Activated T-helper 17 cell treated with anti-CD3 and anti-CD28 coated beads, Interleukin-2, amount 50 U/mL, for 72 hours (primary cell): Measurements from ENCODE around the gene GNE. TPM values are rescaled to one million over a fixed set of nuclear protein-coding genes. Genes with fewer than 3 reads are reported as not detected.
A peak's percentile ranks its signal among the peaks of the same experiment; 100 is the strongest.
"Not testable (repeated sequence)": the region's sequence is repeated elsewhere in the genome, so short reads cannot be mapped to it uniquely, and the experiment has no call there.

Source experiments
- ATAC-seq: fragments of 150-1000 bp; cut with Tn5 transposase; replicated peaks from 2 replicates; pipeline ENCODE4 v1.10.0; 2021; ENCODE audit warnings: mild to moderate bottlenecking, moderate library complexity
- H3K27ac Mint-ChIP-seq: one replicate; pipeline ENCODE4 v1.8.0; 2022; ENCODE audit warnings: mixed read lengths
- H3K27me3 Mint-ChIP-seq: one replicate; pipeline ENCODE4 v1.8.0; 2022; ENCODE audit warnings: mixed read lengths
- H3K36me3 Mint-ChIP-seq: one replicate; pipeline ENCODE4 v1.8.0; 2022; ENCODE audit warnings: low read depth, mild to moderate bottlenecking, mixed read lengths
- H3K4me1 Mint-ChIP-seq: one replicate; pipeline ENCODE4 v1.8.0; 2022; ENCODE audit warnings: mixed read lengths
- H3K4me3 Mint-ChIP-seq: one replicate; pipeline ENCODE4 v1.8.0; 2022; ENCODE audit warnings: mild to moderate bottlenecking, mixed read lengths
- H3K9me3 Mint-ChIP-seq: one replicate; pipeline ENCODE4 v1.8.0; 2022; ENCODE audit warnings: mixed read lengths
- total RNA-seq, 2 donors: library from RNA; stranded (reverse); gene quantifications; one replicate each; pipeline ENCODE4 v1.2.3, GENCODE V29; 2022

Gene GNE
- total RNA-seq, 2 donors from 2014 or later: 19.3 to 19.6 TPM

DNA sequence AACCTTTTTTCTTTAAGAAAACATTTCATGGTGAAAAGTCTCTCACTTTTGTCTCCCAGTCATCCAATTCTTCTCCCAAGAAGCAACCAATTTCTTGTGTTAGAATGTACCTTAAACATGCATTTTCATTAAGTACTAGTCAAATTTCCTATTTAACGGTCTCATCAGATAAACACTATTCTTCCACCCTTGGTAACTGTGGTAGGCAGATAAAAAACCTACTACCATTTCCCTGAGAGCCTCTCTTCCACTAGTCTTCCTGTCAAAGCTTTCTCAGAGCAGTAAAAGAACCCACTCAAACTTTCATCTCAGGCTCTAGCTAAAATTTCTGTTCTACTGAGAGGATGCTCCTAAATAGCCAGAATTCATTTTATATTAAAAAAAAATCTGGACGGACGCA is 10.9 kb downstream of the GNE start:
- H3K4me3 Mint-ChIP-seq: no peak overlapping the region
- no peaks in the 10 kb centered on the region for H3K27me3 Mint-ChIP-seq
- H3K4me1 Mint-ChIP-seq: peaks cover 6% of the 10 kb centered on the region

GRCh38 chr9:36245906-36246305 is 12.3 kb downstream of the GNE start:
- H3K27me3 Mint-ChIP-seq: no peaks in the 10 kb centered on the region
- H3K9me3 Mint-ChIP-seq: no peaks in the 10 kb centered on the region
- no peak for ATAC-seq
- no peak overlapping the region for H3K27ac Mint-ChIP-seq
- no peak overlapping the region for H3K4me3 Mint-ChIP-seq
- peaks cover 2% of the 10 kb centered on the region for H3K4me1 Mint-ChIP-seq
- peaks cover 87% of the 10 kb centered on the region for H3K36me3 Mint-ChIP-seq

More for the DNA sequence above, 10.9 kb downstream of the GNE start:
- Mint-ChIP-seq H3K9me3 (no peaks in the 10 kb centered on the region), H3K36me3 (peaks cover 73% of the 10 kb centered on the region), H3K27ac (no peak overlapping the region)
- no peak for ATAC-seq

- H3K27ac Mint-ChIP-seq, H3K4me3 Mint-ChIP-seq, H3K4me1 Mint-ChIP-seq, ATAC-seq, H3K27me3 Mint-ChIP-seq, H3K9me3 Mint-ChIP-seq: not testable (repeated sequence)
- H3K36me3 Mint-ChIP-seq: peaks cover 85% of the 10 kb centered on the region
Measured at GRCh38 chr9:36239675-36240074, 18.6 kb downstream of the GNE start.

- H3K27me3 Mint-ChIP-seq, H3K4me1 Mint-ChIP-seq: not testable (repeated sequence)
- H3K36me3 Mint-ChIP-seq: peaks cover 85% of the 10 kb centered on the region
Measured at GRCh38 chr9:36239205-36239604, 19.0 kb downstream of the GNE start.

DNA sequence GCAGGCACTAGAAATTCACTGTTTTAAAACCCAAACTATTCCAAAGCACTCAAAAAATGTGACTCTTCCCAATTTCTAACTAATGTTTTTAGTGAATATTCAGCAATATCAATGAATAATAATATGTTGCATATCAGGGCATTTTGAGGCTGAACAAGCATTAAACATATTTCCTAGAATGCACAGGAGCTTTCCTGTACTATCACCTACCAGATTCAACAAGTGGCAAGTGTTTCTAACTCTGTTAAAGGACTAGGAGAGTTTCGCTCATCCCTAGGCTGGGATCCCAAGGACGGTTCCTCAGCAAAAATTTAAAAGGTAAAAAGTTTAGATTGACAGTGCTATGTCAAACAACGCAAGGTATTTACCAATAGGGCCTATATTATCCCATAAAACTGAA is 21.0 kb downstream of the GNE start:
- H3K36me3 Mint-ChIP-seq: peaks cover 85% of the 10 kb centered on the region
- no peaks in the 10 kb centered on the region for H3K9me3 Mint-ChIP-seq
- H3K27me3 Mint-ChIP-seq: no peaks in the 10 kb centered on the region
- peaks cover 3% of the 10 kb centered on the region for H3K4me1 Mint-ChIP-seq
- no peak overlapping the region for H3K27ac Mint-ChIP-seq
- no peak for ATAC-seq
- no peak overlapping the region for H3K4me3 Mint-ChIP-seq

More at GRCh38 chr9:36239205-36239604, 19.0 kb downstream of the GNE start:
- ATAC-seq, H3K9me3 Mint-ChIP-seq, H3K27ac Mint-ChIP-seq, H3K4me3 Mint-ChIP-seq: not testable (repeated sequence)

DNA sequence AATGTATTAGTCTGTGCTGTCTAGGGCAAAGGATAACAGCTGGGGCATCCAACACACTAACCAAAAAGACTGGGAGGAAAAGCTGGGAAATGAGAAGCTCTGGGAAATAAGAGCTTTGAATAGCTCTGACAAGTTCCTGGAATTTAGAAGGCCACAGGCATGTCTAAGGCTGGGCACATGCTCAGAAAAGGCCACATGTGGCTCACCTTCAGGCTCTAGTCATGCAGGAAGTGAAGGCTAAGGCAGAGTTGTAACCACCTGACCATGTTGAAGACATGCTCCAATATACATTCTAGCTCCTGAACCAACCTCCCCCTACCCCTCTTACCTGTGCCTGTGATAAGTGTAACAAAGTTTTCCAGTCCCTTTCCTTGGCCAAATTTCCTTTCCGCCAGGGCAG is 35.8 kb downstream of the GNE start:
- peaks cover 95% of the 10 kb centered on the region for H3K36me3 Mint-ChIP-seq
- no peaks in the 10 kb centered on the region for H3K27me3 Mint-ChIP-seq
- no peak overlapping the region for H3K4me3 Mint-ChIP-seq
- no peak overlapping the region for H3K27ac Mint-ChIP-seq
- H3K4me1 Mint-ChIP-seq: peaks cover 17% of the 10 kb centered on the region
- H3K9me3 Mint-ChIP-seq: no peaks in the 10 kb centered on the region
- ATAC-seq: no peak

- Mint-ChIP-seq H3K4me3 (no peak overlapping the region), H3K27ac (no peak overlapping the region), H3K4me1 (peaks cover 21% of the 10 kb centered on the region), H3K9me3 (no peaks in the 10 kb centered on the region), H3K36me3 (peaks cover 95% of the 10 kb centered on the region), H3K27me3 (no peaks in the 10 kb centered on the region)
- ATAC-seq: no peak
Measured at GRCh38 chr9:36221667-36222066, 36.6 kb downstream of the GNE start.

DNA sequence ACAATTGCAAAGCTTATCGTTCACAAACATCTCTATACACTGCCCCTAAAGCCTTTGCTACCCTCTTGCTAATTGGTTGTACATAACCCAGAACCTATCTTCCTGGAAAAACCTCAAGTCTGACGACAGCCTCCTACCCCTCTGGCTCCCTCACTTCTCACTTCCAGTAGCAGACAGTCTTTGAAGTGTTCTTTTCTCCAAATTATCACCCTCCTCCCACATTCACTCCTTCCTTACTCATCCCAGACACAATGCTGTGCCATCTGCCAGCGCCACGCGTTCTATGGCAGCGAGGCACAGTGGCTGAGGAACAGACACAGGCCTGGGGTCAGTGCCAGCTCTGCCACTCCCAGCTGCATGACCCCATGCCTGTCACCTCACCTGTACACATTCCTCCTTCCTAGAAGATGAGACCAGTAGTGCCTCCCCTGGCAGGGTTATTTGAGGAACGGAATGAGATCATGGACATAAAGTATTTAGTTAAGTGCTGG is 39.8 kb downstream of the GNE start:
- Mint-ChIP-seq H3K27me3 (no peaks in the 10 kb centered on the region), H3K9me3 (no peaks in the 10 kb centered on the region), H3K27ac (peak overlapping the region; percentile 86), H3K4me1 (peaks cover 28% of the 10 kb centered on the region), H3K36me3 (peaks cover 94% of the 10 kb centered on the region), H3K4me3 (peak overlapping the region; percentile 60)
- ATAC-seq: peak; percentile 85

- Mint-ChIP-seq H3K27me3 (no peaks in the 10 kb centered on the region), H3K36me3 (peaks cover 94% of the 10 kb centered on the region), H3K4me1 (peaks cover 28% of the 10 kb centered on the region), H3K9me3 (no peaks in the 10 kb centered on the region), H3K4me3 (peak overlapping the region; percentile 60), H3K27ac (peak overlapping the region; percentile 86)
- ATAC-seq: peak; percentile 5
Measured at GRCh38 chr9:36218011-36218410, 40.2 kb downstream of the GNE start.

GRCh38 chr9:36217256-36217968 is 40.8 kb downstream of the GNE start:
- Mint-ChIP-seq H3K4me1 (peaks cover 28% of the 10 kb centered on the region), H3K27ac (peak overlapping the region; percentile 86), H3K4me3 (peak overlapping the region; percentile 60)

GRCh38 chr9:36214571-36214970 is 43.7 kb downstream of the GNE start:
- H3K4me1 Mint-ChIP-seq: peaks cover 37% of the 10 kb centered on the region
- no peak for ATAC-seq
- no peaks in the 10 kb centered on the region for H3K9me3 Mint-ChIP-seq
- H3K27ac Mint-ChIP-seq: peak overlapping the region; percentile 87
- no peak overlapping the region for H3K4me3 Mint-ChIP-seq
- peaks cover 99% of the 10 kb centered on the region for H3K36me3 Mint-ChIP-seq
- no peaks in the 10 kb centered on the region for H3K27me3 Mint-ChIP-seq

More at GRCh38 chr9:36217256-36217968, 40.8 kb downstream of the GNE start:
- no peaks in the 10 kb centered on the region for H3K27me3 Mint-ChIP-seq
- no peaks in the 10 kb centered on the region for H3K9me3 Mint-ChIP-seq
- peaks cover 94% of the 10 kb centered on the region for H3K36me3 Mint-ChIP-seq
- ATAC-seq: peak; percentile 27

DNA sequence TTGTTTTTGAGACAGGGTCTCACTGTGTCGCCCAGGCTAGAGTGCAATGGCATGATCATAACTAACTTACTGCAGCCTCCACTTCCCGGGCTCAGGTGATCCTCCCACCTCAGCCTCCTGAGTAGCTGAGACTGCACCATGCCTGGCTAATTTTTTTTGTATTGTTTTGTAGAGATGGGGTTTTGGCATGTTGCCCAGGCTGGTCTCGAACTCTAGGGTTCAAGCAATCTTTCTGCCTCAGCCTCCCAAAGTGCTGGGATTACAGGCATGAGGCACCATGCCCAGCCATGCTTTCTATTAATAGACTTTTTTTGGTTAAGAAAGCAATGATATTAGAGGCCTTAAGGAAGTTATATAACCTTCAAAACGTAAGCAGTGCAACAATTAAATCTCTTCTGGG is 44.3 kb downstream of the GNE start:
- Mint-ChIP-seq H3K4me1 (peaks cover 39% of the 10 kb centered on the region), H3K27ac (no peak overlapping the region), H3K36me3 (peaks cover 99% of the 10 kb centered on the region), H3K27me3 (no peaks in the 10 kb centered on the region), H3K9me3 (no peaks in the 10 kb centered on the region), H3K4me3 (no peak overlapping the region)
- ATAC-seq: no peak

DNA sequence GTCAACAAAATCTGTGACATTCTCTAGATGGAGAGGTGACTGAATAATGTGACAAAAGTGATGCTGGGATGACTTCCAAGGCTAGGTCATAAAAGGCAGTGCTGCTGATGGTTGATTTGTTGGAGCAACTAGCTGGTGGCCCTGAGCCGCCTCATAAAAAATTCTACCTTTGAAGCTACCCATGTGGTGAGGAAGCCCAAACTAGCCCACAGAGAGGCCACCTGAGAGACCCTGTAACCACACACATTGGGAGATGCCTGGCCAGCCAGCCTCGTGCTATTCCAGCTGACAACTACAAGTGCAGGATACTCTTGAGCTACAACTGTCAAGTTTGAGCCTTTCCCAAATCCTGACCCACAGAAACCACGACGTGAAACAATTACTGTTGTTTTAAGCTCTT is 44.9 kb downstream of the GNE start:
- peak overlapping the region; percentile 42 for H3K27ac Mint-ChIP-seq
- no peak overlapping the region for H3K4me3 Mint-ChIP-seq
- H3K4me1 Mint-ChIP-seq: peaks cover 33% of the 10 kb centered on the region
- H3K36me3 Mint-ChIP-seq: peaks cover 99% of the 10 kb centered on the region
- no peaks in the 10 kb centered on the region for H3K9me3 Mint-ChIP-seq
- H3K27me3 Mint-ChIP-seq: no peaks in the 10 kb centered on the region
- ATAC-seq: no peak

DNA sequence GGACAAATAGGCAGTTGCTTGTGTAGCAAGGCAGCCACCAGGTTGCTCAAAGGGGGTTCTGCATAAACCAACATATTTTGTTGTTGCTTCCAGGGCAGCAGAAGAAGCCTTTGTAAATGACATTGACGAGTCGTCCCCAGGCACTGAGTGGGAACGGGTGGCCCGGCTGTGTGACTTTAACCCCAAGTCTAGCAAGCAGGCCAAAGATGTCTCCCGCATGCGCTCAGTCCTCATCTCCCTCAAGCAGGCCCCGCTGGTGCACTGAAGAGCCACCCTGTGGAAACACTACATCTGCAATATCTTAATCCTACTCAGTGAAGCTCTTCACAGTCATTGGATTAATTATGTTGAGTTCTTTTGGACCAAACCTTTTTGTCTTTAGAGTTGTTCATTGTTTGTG is 46.7 kb downstream of the GNE start:
- H3K4me1 Mint-ChIP-seq: peaks cover 36% of the 10 kb centered on the region
- H3K36me3 Mint-ChIP-seq: peaks cover 99% of the 10 kb centered on the region
- peak overlapping the region; percentile 61 for H3K27ac Mint-ChIP-seq
- no peak for ATAC-seq
- H3K27me3 Mint-ChIP-seq: no peaks in the 10 kb centered on the region
- H3K9me3 Mint-ChIP-seq: no peaks in the 10 kb centered on the region
- H3K4me3 Mint-ChIP-seq: no peak overlapping the region

- Mint-ChIP-seq H3K27me3 (no peaks in the 10 kb centered on the region), H3K9me3 (no peaks in the 10 kb centered on the region), H3K27ac (peak overlapping the region; percentile 95), H3K4me1 (peaks cover 30% of the 10 kb centered on the region), H3K36me3 (peaks cover 100% of the 10 kb centered on the region), H3K4me3 (no peak overlapping the region)
- no peak for ATAC-seq
Measured at GRCh38 chr9:36210722-36211121, 47.5 kb downstream of the GNE start.
